Caco-2 (cell line): ENCODE results near the gene POLR2E. TPM values are rescaled to one million over a fixed set of nuclear protein-coding genes. Genes with fewer than 3 reads are reported as not detected.
A peak's percentile ranks its signal among the peaks of the same experiment; 100 is the strongest.

ENCODE experiments used
- BruUV-seq: library from RNA; stranded (reverse); fragments of 400-500 nt; replicated peaks from 2 replicates; lab custom pipeline; 2021; lab: Mats Ljungman, UMichigan
- CTCF ChIA-PET: fragments of 300-600 bp; sonication (Branson Sonifier 250); formaldehyde crosslinking; loops from one replicate; lab custom pipeline; 2022; ENCODE audit warnings: antibody characterized with exemption; lab: Charles Lee
- POLR2A ChIA-PET: fragments of 300-600 bp; sonication (Branson Sonifier 250); formaldehyde crosslinking; loops from one replicate; lab custom pipeline; 2022; ENCODE audit warnings: antibody characterized with exemption; lab: Charles Lee
- DNase-seq, 2 experiments: peaks; one replicate each; pipeline versions ENCODE4 v3.0.0 to v3.0.0-alpha.2; 2020 to 2022
- H3K27me3 ChIP-seq: replicated peaks from 2 replicates; pipeline ENCODE4 v1.6.0; 2011; ENCODE audit warnings: low read length; ENCODE audit not compliant: control insufficient read depth, insufficient read depth
- H3K36me3 ChIP-seq: 2 replicates; pipeline ENCODE4 v1.5.1; 2011; ENCODE audit warnings: low read length; ENCODE audit not compliant: control insufficient read depth, insufficient read depth
- H3K4me1 ChIP-seq: fragments of 250-450 bp; sonication (Bioruptor Pico); 2 replicates; pipeline ENCODE4 v1.5.1; 2020; ENCODE audit warnings: mild to moderate bottlenecking
- H3K4me3 ChIP-seq: 2 replicates; pipeline ENCODE4 v1.5.1; 2011; ENCODE audit warnings: low read depth, mild to moderate bottlenecking, control low read depth, low read length
- H3K9me3 ChIP-seq: fragments of 250-450 bp; sonication (Bioruptor Pico); 2 replicates; pipeline ENCODE4 v1.5.1; 2020; ENCODE audit warnings: mild to moderate bottlenecking, moderate library complexity
- H3K27ac Mint-ChIP-seq: one replicate; pipeline ENCODE4 v1.8.0; 2022; ENCODE audit warnings: mixed read lengths; ENCODE audit not compliant: unreplicated experiment
- H3K27me3 Mint-ChIP-seq: one replicate; pipeline ENCODE4 v1.8.0; 2022; ENCODE audit warnings: mixed read lengths; ENCODE audit not compliant: insufficient read depth, unreplicated experiment
- H3K36me3 Mint-ChIP-seq: one replicate; pipeline ENCODE4 v1.8.0; 2022; ENCODE audit warnings: mild to moderate bottlenecking, mixed read lengths; ENCODE audit not compliant: insufficient read depth, unreplicated experiment
- H3K4me1 Mint-ChIP-seq: one replicate; pipeline ENCODE4 v1.8.0; 2022; ENCODE audit warnings: low read depth, mixed read lengths; ENCODE audit not compliant: unreplicated experiment
- H3K4me3 Mint-ChIP-seq: one replicate; pipeline ENCODE4 v1.8.0; 2022; ENCODE audit warnings: mild to moderate bottlenecking, moderate library complexity, mixed read lengths; ENCODE audit not compliant: unreplicated experiment
- H3K9me3 Mint-ChIP-seq: one replicate; pipeline ENCODE4 v1.8.0; 2022; ENCODE audit warnings: mixed read lengths; ENCODE audit not compliant: unreplicated experiment
- CTCF ChIP-seq, 2 experiments: fragments of 200-600 bp in 1 of 2; IDR thresholded peaks; 1 replicate in 1 of 2; 2 replicates in 1 of 2; pipeline versions ENCODE4 v1.5.1 to v1.8.0; 2011 to 2022; ENCODE audit warnings: antibody characterized with exemption in 1 of 2, control low read depth in 1 of 2, inconsistent platforms in 1 of 2, low read depth in 1 of 2, low read length in 1 of 2, mild to moderate bottlenecking in 1 of 2, moderate library complexity in 1 of 2; ENCODE audit not compliant: insufficient read depth in 1 of 2, severe bottlenecking in 1 of 2, unreplicated experiment in 1 of 2
- intact Hi-C: fragments of 100-400 bp; cut with micrococcal nuclease; formaldehyde crosslinking; loops from one replicate; pipeline ENCODE4 v1.10.0; 2022; ENCODE audit not compliant: unreplicated experiment
- total RNA-seq: library from RNA; stranded (reverse); gene quantifications from 2 replicates; pipeline ENCODE4 v1.2.3, GENCODE V29; 2022

POLR2E gene
- total RNA-seq, 1 experiment from 2014 or later: 264 TPM

GRCh38 chr19:1074544-1075283 is 20.5 kb downstream of the POLR2E start:
- Histone ChIP-seq H3K27me3 (no peaks in the 10 kb centered on the region), H3K4me1 (peaks cover 9% of the 10 kb centered on the region; the same call in 1 of the 2 replicates), H3K36me3 (no peaks in the 10 kb centered on the region; the same call in 1 of the 2 replicates), H3K9me3 (no peaks in the 10 kb centered on the region), H3K4me3 (no peak overlapping the region)
- intact Hi-C loops: loop anchor here (1.0 kb wide), 1 partner anchor 9 kb away; no protein-coding TSS in a partner anchor
- peaks cover 41% of the 10 kb centered on the region for H3K36me3 Mint-ChIP-seq
- H3K27ac Mint-ChIP-seq: peak overlapping the region; percentile 90
- peaks cover 15% of the 10 kb centered on the region for H3K4me1 Mint-ChIP-seq
- H3K4me3 Mint-ChIP-seq: no peak overlapping the region
- no peak for DNase-seq
- no TSS peak for BruUV-seq
- CTCF ChIA-PET: interaction anchor here (1.3 kb wide), 1 partner anchor 10 kb away, joined by 3 read pairs; no protein-coding TSS in a partner anchor
- H3K27me3 Mint-ChIP-seq: no peaks in the 10 kb centered on the region
- POLR2A ChIA-PET: interaction anchor here (1.5 kb wide), 1 partner anchor 10 kb away, joined by 13 read pairs; no protein-coding TSS in a partner anchor
- no peak for TF ChIP-seq CTCF (IDR thresholded peaks at IDR 0.05; ENCODE audit: insufficient read depth in 1 of 2, low read depth in 1 of 2, low read length in 1 of 2, severe bottlenecking in 1 of 2, unreplicated experiment in 1 of 2)
- H3K9me3 Mint-ChIP-seq: no peaks in the 10 kb centered on the region

GRCh38 chr19:1073956-1074517 is 21.1 kb downstream of the POLR2E start:
- no peak for TF ChIP-seq CTCF (IDR thresholded peaks at IDR 0.05; ENCODE audit: insufficient read depth in 1 of 2, low read depth in 1 of 2, low read length in 1 of 2, severe bottlenecking in 1 of 2, unreplicated experiment in 1 of 2)
- Histone ChIP-seq H3K27me3 (no peaks in the 10 kb centered on the region), H3K4me3 (no peak overlapping the region), H3K9me3 (no peaks in the 10 kb centered on the region), H3K4me1 (peaks cover 9% of the 10 kb centered on the region; the same call in 1 of the 2 replicates), H3K36me3 (no peaks in the 10 kb centered on the region; the same call in 1 of the 2 replicates)
- Mint-ChIP-seq H3K9me3 (no peaks in the 10 kb centered on the region), H3K36me3 (peaks cover 46% of the 10 kb centered on the region), H3K4me3 (no peak overlapping the region), H3K4me1 (peaks cover 15% of the 10 kb centered on the region), H3K27ac (no peak overlapping the region), H3K27me3 (no peaks in the 10 kb centered on the region)
- DNase-seq: no peak
- CTCF ChIA-PET: no interaction called here
- BruUV-seq: no TSS peak
- intact Hi-C loops: no loop called here
- POLR2A ChIA-PET: no interaction called here

- no peaks in the 10 kb centered on the region for H3K27me3 Mint-ChIP-seq
- intact Hi-C loops: no loop called here
- H3K9me3 ChIP-seq: no peaks in the 10 kb centered on the region
- no peak overlapping the region for H3K27ac Mint-ChIP-seq
- CTCF ChIA-PET: no interaction called here
- no peaks in the 10 kb centered on the region; the same call in 1 of the 2 replicates for H3K36me3 ChIP-seq
- POLR2A ChIA-PET: interaction anchor here (0.6 kb wide), 1 partner anchor 47 kb away, joined by 3 read pairs; the partner anchor contains the start of gene CNN2
- no peak for TF ChIP-seq CTCF (IDR thresholded peaks at IDR 0.05; ENCODE audit: insufficient read depth in 1 of 2, low read depth in 1 of 2, low read length in 1 of 2, severe bottlenecking in 1 of 2, unreplicated experiment in 1 of 2)
- peaks cover 9% of the 10 kb centered on the region; the same call in 1 of the 2 replicates for H3K4me1 ChIP-seq
- H3K4me1 Mint-ChIP-seq: peaks cover 15% of the 10 kb centered on the region
- BruUV-seq: no TSS peak
- H3K36me3 Mint-ChIP-seq: peaks cover 53% of the 10 kb centered on the region
- DNase-seq: no peak
- H3K9me3 Mint-ChIP-seq: no peaks in the 10 kb centered on the region
- no peaks in the 10 kb centered on the region for H3K27me3 ChIP-seq
- H3K4me3 Mint-ChIP-seq: no peak overlapping the region
- H3K4me3 ChIP-seq: no peak overlapping the region
Observed at GRCh38 chr19:1073063-1073955, 21.9 kb downstream of the POLR2E start.
